ENCODE results near the gene COL6A3. TPM values are rescaled to one million over a fixed set of nuclear protein-coding genes. Genes with fewer than 3 reads are reported as not detected.
A peak's percentile ranks its signal among the peaks of the same experiment; 100 is the strongest.

COL6A3 gene
- total RNA-seq, 1 experiment from 2014 or later = 0.81 TPM

DNA sequence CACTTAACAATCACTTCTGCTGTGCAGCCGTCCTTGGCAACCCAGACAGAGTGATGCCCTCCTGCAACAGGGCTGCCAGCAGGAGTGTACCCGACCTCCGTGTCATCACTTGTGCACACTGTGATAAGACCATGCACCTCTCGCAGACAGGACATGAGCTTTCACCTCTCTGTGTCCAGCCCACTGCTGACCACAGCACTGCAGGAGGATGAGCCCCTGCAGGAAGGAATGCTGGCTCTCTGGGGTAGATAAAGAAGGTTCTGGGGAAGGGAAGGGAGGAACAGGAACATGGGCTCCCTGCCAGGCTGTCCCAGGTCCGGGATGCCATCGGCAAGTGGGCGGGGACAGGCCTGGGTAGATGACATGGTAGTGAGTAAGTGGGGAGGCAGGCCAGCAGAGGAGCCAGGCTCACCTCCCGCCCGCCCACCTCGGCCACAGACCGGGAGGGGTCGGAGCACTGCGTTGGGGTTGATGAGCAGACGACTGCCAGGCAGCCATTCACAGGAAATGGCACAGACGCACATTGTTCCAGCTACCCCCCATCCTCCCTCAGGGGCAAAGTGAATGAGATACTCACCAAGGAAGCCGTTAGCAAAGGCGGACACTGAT lies 18.6 kb upstream of the COL6A3 start:
- H3K4me2 ChIP-seq (ENCODE audit: insufficient read depth, insufficient read length, low read length) = no peak overlapping the region
- H3K36me3 Mint-ChIP-seq (ENCODE audit: insufficient read depth in 1 of 3, low read depth in 3 of 3) = no peaks in the 10 kb centered on the region; a peak in 1 of 7 replicates
- no peaks in the 10 kb centered on the region for H3K9me3 ChIP-seq (ENCODE audit: control insufficient read depth, low read depth, low read length)
- TF ChIP-seq, protein P1, sequence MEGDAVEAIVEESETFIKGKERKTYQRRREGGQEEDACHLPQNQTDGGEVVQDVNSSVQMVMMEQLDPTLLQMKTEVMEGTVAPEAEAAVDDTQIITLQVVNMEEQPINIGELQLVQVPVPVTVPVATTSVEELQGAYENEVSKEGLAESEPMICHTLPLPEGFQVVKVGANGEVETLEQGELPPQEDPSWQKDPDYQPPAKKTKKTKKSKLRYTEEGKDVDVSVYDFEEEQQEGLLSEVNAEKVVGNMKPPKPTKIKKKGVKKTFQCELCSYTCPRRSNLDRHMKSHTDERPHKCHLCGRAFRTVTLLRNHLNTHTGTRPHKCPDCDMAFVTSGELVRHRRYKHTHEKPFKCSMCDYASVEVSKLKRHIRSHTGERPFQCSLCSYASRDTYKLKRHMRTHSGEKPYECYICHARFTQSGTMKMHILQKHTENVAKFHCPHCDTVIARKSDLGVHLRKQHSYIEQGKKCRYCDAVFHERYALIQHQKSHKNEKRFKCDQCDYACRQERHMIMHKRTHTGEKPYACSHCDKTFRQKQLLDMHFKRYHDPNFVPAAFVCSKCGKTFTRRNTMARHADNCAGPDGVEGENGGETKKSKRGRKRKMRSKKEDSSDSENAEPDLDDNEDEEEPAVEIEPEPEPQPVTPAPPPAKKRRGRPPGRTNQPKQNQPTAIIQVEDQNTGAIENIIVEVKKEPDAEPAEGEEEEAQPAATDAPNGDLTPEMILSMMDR (conservative IDR thresholded peaks at IDR 0.05) = no peak; the same call in 2 of the 3 replicates
- no peak overlapping the region for H2BK15ac ChIP-seq (ENCODE audit: low read depth, low read length)
- H3T11ph ChIP-seq (ENCODE audit: low read length) = no peak overlapping the region
- H3K56ac ChIP-seq (ENCODE audit: insufficient read length, low read depth, low read length) = no peak overlapping the region
- no peak overlapping the region for H3K4ac ChIP-seq (ENCODE audit: low read depth, low read length)
- no peak overlapping the region for H2AK5ac ChIP-seq (ENCODE audit: insufficient read length, low read length)
- no peaks in the 10 kb centered on the region for H3K79me2 ChIP-seq (ENCODE audit: insufficient read depth, low read length)
- H2AFZ ChIP-seq (ENCODE audit: low read length) = no peak overlapping the region
- H3K18ac ChIP-seq (ENCODE audit: insufficient read length, low read depth, low read length) = no peak overlapping the region
- H3K79me1 ChIP-seq (ENCODE audit: insufficient read depth, low read depth, low read length, poor library complexity, severe bottlenecking) = no peaks in the 10 kb centered on the region
- H3K4me1 Mint-ChIP-seq = peaks cover 21% of the 10 kb centered on the region in 2 experiments
- no peak overlapping the region for H2BK5ac ChIP-seq (ENCODE audit: insufficient read length, low read length)
- H3K14ac ChIP-seq (ENCODE audit: insufficient read depth, low read length) = no peak overlapping the region
- no peak overlapping the region for H3K27ac ChIP-seq (ENCODE audit: insufficient read length, low read depth, low read length)
- no peak overlapping the region for H3K9ac ChIP-seq (ENCODE audit: extremely low read depth, insufficient read length, low read length)
- no peak overlapping the region for H3K27ac Mint-ChIP-seq
- no peak overlapping the region for H2BK20ac ChIP-seq (ENCODE audit: low read depth, low read length, poor library complexity, severe bottlenecking)
- peaks cover 22% of the 10 kb centered on the region for H3K27me3 Mint-ChIP-seq (ENCODE audit: low read depth)
- no peak overlapping the region for H2BK120ac ChIP-seq (ENCODE audit: low read depth, low read length, poor library complexity, severe bottlenecking)
- no peaks in the 10 kb centered on the region for H3K27me3 ChIP-seq (ENCODE audit: insufficient read depth, low read length)
- no peaks in the 10 kb centered on the region for H3K9me3 Mint-ChIP-seq
- H2BK12ac ChIP-seq (ENCODE audit: insufficient read length, low read depth, low read length) = no peak overlapping the region
- H3K4me1 ChIP-seq (ENCODE audit: insufficient read depth, low read length) = peaks cover 4% of the 10 kb centered on the region; the same call in 1 of the 2 replicates
- no peak overlapping the region for H4K8ac ChIP-seq (replicated peaks; ENCODE audit: insufficient read length, low read depth, low read length)
- H3K23me2 ChIP-seq (ENCODE audit: insufficient read length, low read depth, low read length, poor library complexity, severe bottlenecking) = no peaks in the 10 kb centered on the region
- H4K5ac ChIP-seq (ENCODE audit: insufficient read length, low read depth, low read length) = no peak overlapping the region
- no CpG with 5 or more reads among the region's 17 CpGs for WGBS (ENCODE audit: extremely low coverage, insufficient read length, low lambda C conversion rate)
- H3K4me3 Mint-ChIP-seq = no peak overlapping the region
- H4K91ac ChIP-seq (ENCODE audit: insufficient read length, low read depth, low read length) = no peak overlapping the region
- H4K20me1 ChIP-seq (ENCODE audit: control insufficient read depth, insufficient read depth, insufficient read length) = no peaks in the 10 kb centered on the region
- DNase-seq = peak; percentile 56
- no peak overlapping the region for H3K23ac ChIP-seq (ENCODE audit: insufficient read length, low read depth, low read length)

Data from H9 (cell line).